ENCODE results near the gene CCT8. TPM values are rescaled to one million over a fixed set of nuclear protein-coding genes. Genes with fewer than 3 reads are reported as not detected.
A peak's percentile ranks its signal among the peaks of the same experiment; 100 is the strongest.

Gene CCT8
- total and polyA plus RNA-seq, 10 of the 15 experiments (the other 5 are each of a cell fraction or from before 2014, with no cell fraction given), result 321 to 696 (median 471) TPM

- TF ChIP-seq PBX3 (IDR thresholded peaks at IDR 0.05; ENCODE audit: insufficient replicate concordance, low read depth, low read length) (peak; percentile 56), HDAC2 (IDR thresholded peaks at IDR 0.05) (no peak), STAT1 (conservative IDR thresholded peaks at IDR 0.05) (no peak), HSF1 (IDR thresholded peaks at IDR 0.05; ENCODE audit: low read depth, low read length) (no peak)
These were observed 44.0 kb upstream of the CCT8 start (continued) for GRCh38 chr21:29117372-29117955.

GRCh38 chr21:29115899-29116298, 42.5 kb upstream of the CCT8 start:
- whole genome bisulfite sequencing (ENCODE audit: insufficient coverage, insufficient replicate concordance, low lambda C conversion rate, missing lambda C conversion rate), result 75% methylated on average over 8 of the region's 8 CpGs
- peak overlapping the region; percentile 63; the same call in 1 of the 2 replicates for H2AFZ ChIP-seq (ENCODE audit: control insufficient read depth, low read depth, low read length)
- ChIA-PET CTCF (interaction anchor here (0.9 to 2.8 kb wide), 7 partner anchors 9 to 260 kb away, joined by 3 to 7 read pairs (median 5); no protein-coding TSS in a partner anchor), SMC1A (ENCODE audit: uncharacterized antibody, unreplicated experiment) (interaction anchor here (0.7 to 4.1 kb wide), 16 partner anchors 10 to 260 kb away, joined by 3 to 37 read pairs (median 6); partner anchors contain the start of gene MAP3K7CL), RAD21 (ENCODE audit: unreplicated experiment) (interaction anchor here (0.9 to 1.4 kb wide), 5 partner anchors 9 to 733 kb away, joined by 3 to 4 read pairs (median 4); no protein-coding TSS in a partner anchor), POLR2A (interaction anchor here (0.7 to 1.3 kb wide), 2 partner anchors 15 to 179 kb away, joined by 3 to 4 read pairs; partner anchors contain the start of gene MAP3K7CL)
- H3K4me3 ChIP-seq, result no peak overlapping the region
- no peaks in the 10 kb centered on the region for H3K79me2 ChIP-seq (ENCODE audit: control insufficient read depth, insufficient read depth, low read length)
- H3K4me1 ChIP-seq (ENCODE audit: control insufficient read depth, insufficient read depth, low read length), result peaks cover 10% of the 10 kb centered on the region
- no peaks in the 10 kb centered on the region for H4K20me1 ChIP-seq (ENCODE audit: control insufficient read depth, insufficient read depth)
- no peaks in the 10 kb centered on the region for H3K9me3 ChIP-seq (replicated peaks; ENCODE audit: control insufficient read depth, insufficient read depth, low read length)
- H3K36me3 ChIP-seq (ENCODE audit: control insufficient read depth in 2 of 2, insufficient read depth in 2 of 2, low read length in 1 of 2), result no peaks in the 10 kb centered on the region
- H3K27me3 ChIP-seq (replicated peaks in 1 of 2; ENCODE audit: control insufficient read depth in 2 of 2, insufficient read depth in 2 of 2, low read length in 1 of 2), result no peaks in the 10 kb centered on the region
- H3K9ac ChIP-seq (ENCODE audit: control insufficient read depth, insufficient read depth, low read length), result no peak overlapping the region
- DNase-seq (ENCODE audit: low read depth, low spot score), result no peak
- FAIRE-seq, result no peak
- intact Hi-C loops (cut with micrococcal nuclease; ENCODE audit: unreplicated experiment) (no loop called here), in situ Hi-C loops (cut with MboI) (no loop called here)
- no peak overlapping the region for H3K27ac ChIP-seq (ENCODE audit: control insufficient read depth, insufficient read depth)
- H3K4me2 ChIP-seq (ENCODE audit: control insufficient read depth, insufficient read depth), result no peak overlapping the region
- no peak for ATAC-seq
- BruUV-seq (replicated peaks), result no TSS peak
- TF ChIP-seq RCOR1 (conservative IDR thresholded peaks at IDR 0.05; ENCODE audit: low read depth, low read length) (no peak), IRF4 (IDR thresholded peaks at IDR 0.05; ENCODE audit: low read depth, low read length) (no peak), IRF5 (IDR thresholded peaks at IDR 0.05; ENCODE audit: borderline replicate concordance) (no peak), DPF2 (IDR thresholded peaks at IDR 0.05) (no peak), SMAD5 (IDR thresholded peaks at IDR 0.05; ENCODE audit: low read depth) (no peak), RELA (IDR thresholded peaks at IDR 0.05; ENCODE audit: borderline replicate concordance, partially characterized antibody) (no peak), SP1 (IDR thresholded peaks at IDR 0.05; ENCODE audit: low read depth, low read length) (no peak), EP300 (IDR thresholded peaks at IDR 0.05; ENCODE audit: borderline replicate concordance in 1 of 2, control insufficient read depth in 1 of 2, low read depth in 2 of 2, low read length in 2 of 2) (no peak)
